H1 (cell line): ENCODE data around the gene FRY. TPM values are rescaled to one million over a fixed set of nuclear protein-coding genes. Genes with fewer than 3 reads are reported as not detected.

Experiments
- CHD2 ChIP-seq: IDR thresholded peaks from 2 replicates; pipeline ENCODE4 v1.6.1; 2012; ENCODE audit warnings: low read length, improper control_type of control experiment
- NANOG ChIP-seq: IDR thresholded peaks from 2 replicates; pipeline ENCODE4 v1.6.1; 2011; ENCODE audit warnings: low read length, low read depth, mild to moderate bottlenecking, inconsistent platforms; ENCODE audit not compliant: insufficient read depth, poor library complexity, severe bottlenecking
- polyA plus RNA-seq, 7 experiments: library from polyadenylated mRNA; depleted of rRNA in 3 of 7; stranded (reverse) in 5 of 7; unstranded in 2 of 7; fragments of >200 nt in 5 of 7; fragments of 200-250 nt in 2 of 7; gene quantifications; 1 replicate in 5 of 7; 2 replicates in 1 of 7; 4 replicates in 1 of 7; pipeline versions ENCODE4 v1.2.1 to v1.2.3, GENCODE V29; 2011 to 2013; ENCODE audit warnings: missing spikeins in 2 of 7, mixed read lengths in 2 of 7
- total RNA-seq: library from RNA; stranded (reverse); fragmentation: NEBNext Ultra II Directional; extraction: Animal tissue kit (Norgen Biotek cat#: 25700); gene quantifications from 2 replicates; pipeline ENCODE4 v1.2.1, GENCODE V29; 2021
- TF ChIP-seq, protein P1 (sequence below): IDR thresholded peaks from 2 replicates; pipeline ENCODE4 v1.6.1; 2012; ENCODE audit warnings: low read length, inconsistent platforms
- TF ChIP-seq, protein P2 (sequence below): IDR thresholded peaks from 2 replicates; pipeline ENCODE4 v1.6.1; 2012; ENCODE audit warnings: inconsistent platforms

The FRY gene
- total and polyA plus RNA-seq, 2 of the 8 experiments (the other 6 are each of a cell fraction or from before 2014, with no cell fraction given): 4.3 to 9.2 TPM

DNA sequence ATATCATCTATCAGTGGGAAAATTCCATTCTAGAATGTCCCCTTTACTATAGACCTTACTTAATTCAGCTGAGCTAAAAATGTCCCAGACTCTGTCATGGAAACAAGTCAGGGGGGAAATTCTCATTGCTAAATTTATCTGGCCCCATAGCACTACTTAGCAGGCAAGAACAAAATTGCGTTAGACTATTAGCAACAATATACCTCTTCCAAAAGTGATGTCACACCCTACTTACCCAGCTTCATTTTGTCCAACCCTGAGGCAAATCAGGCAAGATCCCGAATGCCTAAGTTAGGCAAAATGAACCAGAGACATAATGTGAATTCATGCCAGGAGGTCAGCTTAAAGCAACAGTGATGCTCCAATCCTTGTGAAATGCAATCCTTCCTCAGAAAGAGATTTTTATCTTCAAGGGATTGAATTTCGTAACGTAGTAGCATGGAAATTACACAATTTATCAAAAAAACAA is 93.7 kb downstream of the FRY start (continued):
- TF ChIP-seq, protein P1, sequence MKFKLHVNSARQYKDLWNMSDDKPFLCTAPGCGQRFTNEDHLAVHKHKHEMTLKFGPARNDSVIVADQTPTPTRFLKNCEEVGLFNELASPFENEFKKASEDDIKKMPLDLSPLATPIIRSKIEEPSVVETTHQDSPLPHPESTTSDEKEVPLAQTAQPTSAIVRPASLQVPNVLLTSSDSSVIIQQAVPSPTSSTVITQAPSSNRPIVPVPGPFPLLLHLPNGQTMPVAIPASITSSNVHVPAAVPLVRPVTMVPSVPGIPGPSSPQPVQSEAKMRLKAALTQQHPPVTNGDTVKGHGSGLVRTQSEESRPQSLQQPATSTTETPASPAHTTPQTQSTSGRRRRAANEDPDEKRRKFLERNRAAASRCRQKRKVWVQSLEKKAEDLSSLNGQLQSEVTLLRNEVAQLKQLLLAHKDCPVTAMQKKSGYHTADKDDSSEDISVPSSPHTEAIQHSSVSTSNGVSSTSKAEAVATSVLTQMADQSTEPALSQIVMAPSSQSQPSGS: no peak
- TF ChIP-seq CHD2 (no peak), NANOG (no peak)
- TF ChIP-seq, protein P2, sequence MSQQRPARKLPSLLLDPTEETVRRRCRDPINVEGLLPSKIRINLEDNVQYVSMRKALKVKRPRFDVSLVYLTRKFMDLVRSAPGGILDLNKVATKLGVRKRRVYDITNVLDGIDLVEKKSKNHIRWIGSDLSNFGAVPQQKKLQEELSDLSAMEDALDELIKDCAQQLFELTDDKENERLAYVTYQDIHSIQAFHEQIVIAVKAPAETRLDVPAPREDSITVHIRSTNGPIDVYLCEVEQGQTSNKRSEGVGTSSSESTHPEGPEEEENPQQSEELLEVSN: no peak
